Stimulated activated CD4-positive, alpha-beta T cell treated with anti-CD3 and anti-CD28 coated beads, Interleukin-1b, Interleukin-23, amount 100 ng/mL, for 1 hour (primary cell): ENCODE results near the gene RRP9.
"Not testable (repeated sequence)": the region's sequence is repeated elsewhere in the genome, so short reads cannot be mapped to it uniquely, and the experiment has no call there.

Experiments used
- DNase-seq, 2 donors: peaks; one replicate each; pipeline ENCODE4 v3.0.0-alpha.2; 2020; ENCODE audit warnings: low read depth in 2 of 2

Gene RRP9

DNA sequence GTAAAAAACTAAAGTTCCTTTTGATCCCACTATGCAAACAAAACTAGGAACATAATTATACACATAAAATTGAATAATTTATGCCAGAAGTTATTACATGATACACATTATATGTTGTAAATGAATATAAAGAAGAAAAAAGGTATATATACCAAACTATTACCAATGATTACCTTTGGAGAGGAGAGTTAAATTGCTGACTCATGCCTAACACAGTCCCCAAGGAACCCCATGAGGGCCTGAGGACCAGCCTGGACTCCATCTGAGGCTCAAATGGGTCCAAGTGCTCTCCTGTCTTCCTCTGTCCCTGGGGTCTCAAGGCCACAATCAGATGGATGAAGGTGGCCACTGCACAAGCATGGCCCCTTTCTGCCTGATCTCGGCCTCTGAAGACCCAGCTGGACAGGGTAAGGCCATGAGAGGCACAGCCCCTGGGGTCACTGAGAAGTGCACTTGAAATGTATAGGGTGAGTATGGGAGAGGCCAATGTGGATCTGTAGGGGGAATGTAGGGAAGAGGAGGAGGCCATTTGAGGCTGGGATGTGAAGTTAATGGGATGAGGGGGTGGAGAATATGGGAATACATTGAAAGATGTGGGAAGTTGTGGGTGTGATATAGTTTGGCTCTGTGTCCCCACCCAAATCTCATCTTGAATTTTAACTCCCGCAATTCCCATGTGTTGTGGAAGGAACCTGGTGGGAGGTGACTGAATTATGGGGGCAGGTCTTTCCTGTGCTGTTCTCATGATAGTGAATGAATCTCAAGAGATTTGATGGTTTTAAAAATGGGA lies 37.5 kb downstream of the RRP9 start:
- no peak for DNase-seq

DNA sequence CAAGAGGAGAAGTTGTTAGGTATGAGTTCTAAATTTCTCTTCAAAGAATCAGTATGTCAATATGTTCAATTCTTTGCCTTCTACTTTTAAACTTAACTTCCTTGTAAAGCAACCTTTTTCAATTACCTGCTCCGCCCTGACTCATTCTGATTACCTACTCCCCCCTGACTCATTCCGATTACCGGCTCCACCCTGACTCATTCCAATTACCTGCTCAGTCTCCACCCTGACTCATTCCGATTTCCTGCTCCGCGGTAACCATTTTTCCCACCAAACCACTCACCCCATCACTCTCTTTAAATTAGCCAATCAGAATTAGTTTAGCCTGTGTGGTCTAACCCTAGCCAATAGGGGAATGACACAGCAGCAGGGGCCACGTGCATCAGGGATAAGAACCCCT lies 39.3 kb downstream of the RRP9 start:
- DNase-seq: not testable (repeated sequence)

DNA sequence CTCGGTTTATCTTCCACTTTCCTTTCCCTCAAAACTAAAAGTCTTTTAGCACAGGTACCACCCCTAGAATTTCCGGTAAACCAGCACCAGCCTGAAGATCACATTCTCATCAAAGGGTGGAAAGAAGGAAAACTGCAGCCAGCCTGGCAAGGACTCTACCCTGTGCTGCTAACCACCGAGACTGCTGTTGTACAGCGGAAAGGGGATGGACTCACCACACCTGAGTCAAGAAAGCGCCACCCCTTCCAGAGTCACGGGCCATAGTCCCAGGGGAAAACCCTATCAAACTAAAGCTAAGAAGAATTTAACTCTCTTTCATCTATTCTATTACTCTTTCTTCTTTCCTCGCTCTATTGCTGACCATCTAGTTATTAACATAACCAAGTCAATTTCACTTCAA lies 41.7 kb downstream of the RRP9 start:
- not testable (repeated sequence) for DNase-seq

DNA sequence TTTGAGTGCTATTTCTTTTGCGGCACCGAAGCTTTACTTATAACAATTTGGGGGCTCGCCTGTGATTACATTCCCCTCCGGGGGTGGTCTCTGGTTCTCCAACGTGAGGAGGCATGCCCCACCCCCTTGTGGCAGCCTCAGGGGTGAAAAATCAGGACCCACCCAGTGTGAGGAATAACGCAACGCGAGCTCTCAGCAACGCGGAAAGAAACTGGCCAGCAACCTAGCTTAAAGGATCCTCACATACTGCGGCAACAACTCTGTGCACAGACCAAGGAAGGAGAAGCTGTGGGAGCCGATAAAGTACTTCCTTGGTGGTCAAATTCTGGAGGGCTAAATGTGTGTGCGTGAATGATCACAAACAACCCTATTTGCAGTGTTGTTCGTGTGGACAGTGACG lies 44.3 kb downstream of the RRP9 start:
- no peak for DNase-seq

DNA sequence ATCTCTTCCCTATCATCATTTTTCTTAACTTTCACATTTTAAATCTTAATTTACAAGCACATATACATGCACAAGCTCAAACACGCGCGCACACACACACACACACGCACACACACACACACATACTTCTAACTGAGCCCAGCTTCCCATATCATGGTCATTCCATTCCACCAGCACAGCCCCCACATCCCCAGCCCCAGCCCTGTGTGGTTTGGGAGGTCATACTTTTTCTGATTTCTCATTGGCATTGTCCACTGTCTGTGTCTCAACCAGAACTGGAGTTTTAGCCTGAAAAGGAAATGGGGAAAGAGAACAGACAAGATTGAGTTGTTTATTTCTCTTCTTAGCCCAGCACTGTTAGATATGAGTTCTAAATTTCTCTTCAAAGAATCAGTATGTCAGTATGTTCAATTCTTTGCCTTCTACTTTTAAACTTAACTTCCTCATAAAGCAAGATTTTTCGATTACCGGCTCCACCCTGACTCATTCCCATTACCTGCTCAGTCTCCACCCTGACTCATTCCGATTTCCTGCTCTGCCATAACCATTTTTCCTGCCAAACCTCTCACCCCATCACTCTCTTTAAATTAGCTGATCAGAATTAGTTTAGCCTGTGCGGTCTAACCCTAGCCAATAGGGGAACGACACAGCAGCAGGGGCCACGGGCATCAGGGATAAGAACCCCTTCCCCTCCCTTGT lies 44.9 kb downstream of the RRP9 start:
- no peak for DNase-seq

DNA sequence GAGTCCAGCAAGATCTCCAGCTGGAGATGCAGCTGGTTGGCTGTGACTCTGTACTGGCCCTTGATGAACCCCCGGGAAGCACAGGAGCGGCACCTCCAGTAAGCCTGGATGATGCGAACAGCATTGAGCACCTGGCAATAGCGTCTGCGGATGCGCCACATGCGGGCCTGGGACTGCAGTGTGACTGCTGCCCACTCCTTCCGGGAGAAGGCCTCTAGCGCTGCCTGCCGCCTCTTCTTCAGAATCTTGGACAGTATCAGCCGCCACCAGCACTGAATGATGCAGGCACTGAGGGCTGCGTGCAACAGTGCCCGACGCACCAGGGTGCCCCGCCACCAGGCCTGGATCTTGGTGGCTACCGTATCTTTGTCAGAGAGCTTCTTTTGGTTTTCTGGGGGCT lies 46.8 kb downstream of the RRP9 start:
- no peak for DNase-seq

DNA sequence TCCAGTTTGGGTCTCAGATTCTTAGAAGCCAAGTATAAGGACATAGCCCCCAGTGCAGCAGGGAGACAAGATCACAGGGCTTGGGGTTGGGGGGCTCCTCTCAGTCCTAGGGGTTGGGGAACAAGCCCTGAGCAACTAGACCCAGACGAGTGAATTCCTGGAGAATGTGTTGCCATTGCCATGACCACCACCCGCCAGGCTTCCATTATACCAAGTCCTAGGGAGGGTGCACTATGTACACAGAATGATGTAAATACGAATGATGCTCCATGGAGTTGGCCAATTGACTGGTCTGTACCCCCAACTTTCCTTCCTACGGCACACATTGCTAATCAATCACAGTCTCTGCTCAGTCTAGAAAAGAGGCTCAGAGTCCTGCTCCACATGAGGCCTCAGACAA lies 47.3 kb downstream of the RRP9 start:
- DNase-seq: no peak

DNA sequence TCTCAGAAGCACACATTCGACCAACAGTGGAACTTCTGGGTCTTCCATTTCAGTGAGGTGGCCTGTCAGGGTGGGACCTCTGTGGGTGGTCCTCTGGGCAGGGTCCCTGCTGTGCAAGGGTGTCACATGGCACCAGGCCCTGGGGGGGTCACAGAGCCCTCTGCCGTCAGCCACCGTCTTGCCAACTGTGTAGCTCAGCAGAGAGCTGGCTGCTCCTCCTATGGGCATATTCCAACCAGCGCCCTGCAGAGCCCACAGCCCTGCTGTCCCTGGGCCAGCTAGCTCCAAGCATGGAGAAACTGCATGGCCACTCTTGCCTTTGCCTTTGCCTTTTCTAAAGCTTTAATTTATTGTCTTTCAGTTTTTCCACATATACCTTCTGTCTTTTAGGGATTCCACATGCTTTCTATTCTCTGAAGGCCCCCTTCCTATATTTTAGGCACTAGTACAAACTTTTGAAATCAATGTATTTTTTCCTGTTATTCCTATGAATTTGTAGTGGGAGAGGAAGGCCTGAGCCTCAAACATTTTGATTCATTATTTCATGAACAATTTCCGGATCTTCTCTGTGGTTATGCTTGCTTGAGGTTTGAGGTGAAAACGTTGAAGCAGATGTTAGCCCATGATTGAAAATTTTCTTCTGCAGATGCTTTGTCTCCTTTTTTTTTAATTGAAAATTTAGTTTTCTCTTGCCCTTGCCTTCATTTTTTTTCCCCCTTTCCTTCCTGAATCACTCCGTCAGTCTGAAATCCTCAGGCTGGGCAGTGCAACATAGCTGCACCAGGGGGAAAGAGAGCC lies 50.3 kb downstream of the RRP9 start:
- DNase-seq: no peak

DNA sequence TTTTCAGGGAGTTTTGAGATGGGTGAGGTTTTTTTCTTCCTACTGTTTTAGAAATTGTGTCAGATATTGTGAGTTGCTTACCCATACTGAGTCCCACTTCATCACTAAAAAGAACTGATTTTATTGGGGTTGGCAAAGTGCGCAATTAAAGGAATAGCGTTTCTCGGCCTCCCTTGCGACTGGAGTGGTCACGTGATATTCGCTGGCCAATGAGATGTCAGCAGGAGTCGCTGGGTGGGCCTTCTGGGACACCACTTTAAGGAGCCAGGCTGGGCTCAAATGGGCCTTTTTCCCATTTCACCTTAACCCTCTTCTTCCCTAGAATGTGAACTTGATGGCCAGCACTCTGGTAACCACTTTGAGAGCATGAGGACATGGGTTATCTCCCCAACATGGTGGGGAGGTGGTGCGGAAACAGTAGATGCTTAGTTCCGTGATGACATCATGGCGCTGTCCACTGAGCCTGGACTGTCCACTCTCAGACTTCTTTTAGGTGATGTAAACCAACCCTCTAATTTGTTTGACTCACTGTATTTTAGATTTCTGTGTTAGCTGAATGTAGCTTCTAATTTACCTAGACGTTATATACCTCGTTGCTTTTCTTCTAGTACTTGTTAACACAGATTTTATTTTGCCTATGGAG lies 53.1 kb downstream of the RRP9 start:
- no peak for DNase-seq

DNA sequence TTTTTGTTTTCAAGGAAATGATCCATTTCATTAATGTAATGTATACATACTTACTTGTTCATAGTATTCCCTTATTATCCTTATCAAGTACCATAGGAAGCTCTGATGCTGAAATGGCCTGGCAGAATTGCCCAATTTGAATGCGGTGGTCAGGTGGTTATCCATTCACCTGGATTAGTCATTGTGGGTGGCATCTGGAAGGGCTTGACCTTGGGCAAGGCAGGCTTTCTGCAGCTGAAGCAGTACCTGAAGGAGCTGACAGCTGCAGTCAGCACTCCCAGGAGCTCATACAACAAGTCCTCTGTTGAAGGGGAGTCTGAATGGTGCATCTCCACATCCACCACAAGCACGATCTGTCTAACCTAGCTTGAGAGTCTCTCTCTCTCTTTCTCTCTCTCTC lies 54.1 kb downstream of the RRP9 start:
- DNase-seq: no peak

DNA sequence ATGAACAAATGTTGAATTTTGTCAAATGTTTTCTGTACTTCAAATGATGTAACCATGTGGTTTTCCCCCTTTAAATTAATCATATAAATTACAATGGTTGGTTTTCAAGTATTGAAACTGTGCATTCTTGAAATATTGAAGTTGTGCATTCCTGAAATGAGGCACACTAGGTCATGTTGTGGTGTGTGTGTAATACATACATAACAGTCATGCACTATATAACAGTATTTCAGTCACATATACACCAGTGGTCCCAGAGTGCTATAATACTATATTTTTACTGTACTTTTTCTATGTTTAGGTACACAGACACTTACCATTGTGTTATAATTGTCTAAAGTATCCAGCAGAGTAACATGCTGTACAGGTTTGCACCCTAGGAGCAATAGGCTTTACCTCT lies 55.3 kb downstream of the RRP9 start:
- no peak for DNase-seq
